Tibial nerve (tissue), 4 donors: Measurements from ENCODE around the gene ANO7.

ENCODE experiments used
- EP300 ChIP-seq, 2 donors: sonication (generic); formaldehyde crosslinking; IDR thresholded peaks; one replicate each; pipeline ENCODE4 v1.6.1; 2017; ENCODE audit warnings: antibody characterized with exemption in 2 of 2, mild to moderate bottlenecking in 1 of 2
- POLR2A ChIP-seq, 2 donors: fragments of 450-650 bp; IDR thresholded peaks; one replicate each; pipeline ENCODE4 v1.6.1; 2017; ENCODE audit warnings: antibody characterized with exemption in 2 of 2, mild to moderate bottlenecking in 2 of 2, moderate library complexity in 2 of 2
- TF ChIP-seq, protein P1 (sequence below), 5 experiments: fragments of 200-600 bp in 3 of 5; fragments of 450-650 bp in 2 of 5; sonication (generic) in 3 of 5; IDR thresholded peaks; one replicate each; pipeline ENCODE4 v1.5.1; 2016 to 2019; ENCODE audit warnings: antibody characterized with exemption in 5 of 5, mild to moderate bottlenecking in 3 of 5, moderate library complexity in 2 of 5

GRCh38 chr2:241203218-241204009 lies 14.9 kb downstream of the ANO7 start:
- TF ChIP-seq, protein P1, sequence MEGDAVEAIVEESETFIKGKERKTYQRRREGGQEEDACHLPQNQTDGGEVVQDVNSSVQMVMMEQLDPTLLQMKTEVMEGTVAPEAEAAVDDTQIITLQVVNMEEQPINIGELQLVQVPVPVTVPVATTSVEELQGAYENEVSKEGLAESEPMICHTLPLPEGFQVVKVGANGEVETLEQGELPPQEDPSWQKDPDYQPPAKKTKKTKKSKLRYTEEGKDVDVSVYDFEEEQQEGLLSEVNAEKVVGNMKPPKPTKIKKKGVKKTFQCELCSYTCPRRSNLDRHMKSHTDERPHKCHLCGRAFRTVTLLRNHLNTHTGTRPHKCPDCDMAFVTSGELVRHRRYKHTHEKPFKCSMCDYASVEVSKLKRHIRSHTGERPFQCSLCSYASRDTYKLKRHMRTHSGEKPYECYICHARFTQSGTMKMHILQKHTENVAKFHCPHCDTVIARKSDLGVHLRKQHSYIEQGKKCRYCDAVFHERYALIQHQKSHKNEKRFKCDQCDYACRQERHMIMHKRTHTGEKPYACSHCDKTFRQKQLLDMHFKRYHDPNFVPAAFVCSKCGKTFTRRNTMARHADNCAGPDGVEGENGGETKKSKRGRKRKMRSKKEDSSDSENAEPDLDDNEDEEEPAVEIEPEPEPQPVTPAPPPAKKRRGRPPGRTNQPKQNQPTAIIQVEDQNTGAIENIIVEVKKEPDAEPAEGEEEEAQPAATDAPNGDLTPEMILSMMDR (IDR thresholded peaks at IDR 0.05): no peak
- TF ChIP-seq POLR2A (IDR thresholded peaks at IDR 0.05): no peak
- no peak for TF ChIP-seq EP300 (IDR thresholded peaks at IDR 0.05)
